WTC11 (cell line): ENCODE measurements around the gene LSM2.

Experiments
- AFF4 ChIP-seq: sonication (generic); formaldehyde crosslinking; IDR thresholded peaks from 2 replicates; pipeline ENCODE4 v1.8.1; 2023; ENCODE audit warnings: mild to moderate bottlenecking, missing genetic modification reagents, borderline replicate concordance
- E2F1 ChIP-seq: sonication (generic); formaldehyde crosslinking; IDR thresholded peaks from 2 replicates; pipeline ENCODE4 v1.8.0; 2022; ENCODE audit warnings: mild to moderate bottlenecking, missing genetic modification reagents
- JUN ChIP-seq: sonication (generic); formaldehyde crosslinking; IDR thresholded peaks from 2 replicates; pipeline ENCODE4 v1.8.0; 2023; ENCODE audit warnings: mild to moderate bottlenecking, missing genetic modification reagents
- KAT7 ChIP-seq: sonication (generic); formaldehyde crosslinking; IDR thresholded peaks from 2 replicates; pipeline ENCODE4 v1.8.1; 2023; ENCODE audit warnings: missing genetic modification reagents, mild to moderate bottlenecking, borderline replicate concordance
- NFE2L1 ChIP-seq: sonication (generic); formaldehyde crosslinking; IDR thresholded peaks from 2 replicates; pipeline ENCODE4 v1.8.1; 2023; ENCODE audit warnings: missing genetic modification reagents
- NR3C1 ChIP-seq: sonication (generic); formaldehyde crosslinking; conservative IDR thresholded peaks from 2 replicates; pipeline ENCODE4 v1.8.1; 2023; ENCODE audit warnings: low read depth, mild to moderate bottlenecking, missing genetic modification reagents
- PREB ChIP-seq: sonication (generic); formaldehyde crosslinking; IDR thresholded peaks from 2 replicates; pipeline ENCODE4 v1.8.1; 2022; ENCODE audit warnings: mild to moderate bottlenecking, missing genetic modification reagents, moderate library complexity, borderline replicate concordance
- SP1 ChIP-seq: sonication (generic); formaldehyde crosslinking; conservative IDR thresholded peaks from 2 replicates; pipeline ENCODE4 v1.8.1; 2022; ENCODE audit warnings: missing genetic modification reagents
- TCF7 ChIP-seq: sonication (generic); formaldehyde crosslinking; IDR thresholded peaks from 2 replicates; pipeline ENCODE4 v1.8.0; 2022; ENCODE audit warnings: mild to moderate bottlenecking, low read depth, missing genetic modification reagents, moderate library complexity
- ZNF263 ChIP-seq: sonication (generic); formaldehyde crosslinking; IDR thresholded peaks from 2 replicates; pipeline ENCODE4 v1.8.1; 2022; ENCODE audit warnings: low read depth, mild to moderate bottlenecking, moderate library complexity, missing genetic modification reagents
- TF ChIP-seq, protein P1 (sequence below): fragments of 200-600 bp; IDR thresholded peaks from 2 replicates; pipeline ENCODE4 v1.8.0; 2022; ENCODE audit warnings: antibody characterized with exemption
- TF ChIP-seq, protein P2 (sequence below): sonication (generic); formaldehyde crosslinking; IDR thresholded peaks from 2 replicates; pipeline ENCODE4 v1.8.1; 2023; ENCODE audit warnings: mild to moderate bottlenecking, missing genetic modification reagents, moderate library complexity

DNA sequence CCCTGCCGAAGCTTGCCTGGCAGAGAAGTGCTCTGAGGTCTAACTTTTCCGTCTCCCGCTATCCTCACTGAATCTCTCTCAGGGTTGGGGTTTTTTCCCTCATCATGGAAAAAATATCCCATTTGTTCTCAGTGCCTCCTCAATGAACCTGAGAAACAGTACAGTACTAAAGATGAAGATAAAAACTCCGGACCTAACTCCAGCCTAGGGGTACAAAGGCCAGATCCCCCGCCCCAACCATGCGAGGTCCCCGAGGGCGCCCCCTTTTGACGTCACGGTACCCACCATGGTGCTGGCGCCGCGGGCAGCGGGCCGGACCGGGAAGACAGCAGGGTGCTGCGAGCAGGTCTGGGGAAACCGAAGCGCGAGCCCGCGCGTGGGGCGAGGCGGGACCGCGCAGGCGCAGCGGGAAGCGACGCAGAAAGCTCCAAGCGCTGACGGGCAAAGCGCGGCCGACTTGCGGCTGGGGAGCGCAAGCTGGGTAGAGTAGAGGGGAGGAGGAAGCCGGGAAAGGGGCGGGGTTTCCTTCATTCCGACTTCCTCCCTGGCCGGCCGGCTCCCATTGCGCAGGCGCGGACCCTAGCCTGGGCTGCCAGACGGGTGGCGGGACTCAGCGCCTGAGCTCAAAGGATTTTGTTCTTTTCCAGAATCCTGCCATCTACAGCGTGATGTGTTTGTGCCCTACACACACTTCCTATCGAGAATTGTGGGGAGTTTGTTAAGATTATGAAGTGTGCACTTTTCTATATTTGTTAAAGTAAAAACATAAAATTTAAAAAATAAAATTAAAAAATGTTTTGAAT, at the start of gene LSM2:
- TF ChIP-seq PREB (CRISPR knock-in tag): no peak
- no peak for TF ChIP-seq AFF4 (CRISPR knock-in tag)
- TF ChIP-seq, protein P1, sequence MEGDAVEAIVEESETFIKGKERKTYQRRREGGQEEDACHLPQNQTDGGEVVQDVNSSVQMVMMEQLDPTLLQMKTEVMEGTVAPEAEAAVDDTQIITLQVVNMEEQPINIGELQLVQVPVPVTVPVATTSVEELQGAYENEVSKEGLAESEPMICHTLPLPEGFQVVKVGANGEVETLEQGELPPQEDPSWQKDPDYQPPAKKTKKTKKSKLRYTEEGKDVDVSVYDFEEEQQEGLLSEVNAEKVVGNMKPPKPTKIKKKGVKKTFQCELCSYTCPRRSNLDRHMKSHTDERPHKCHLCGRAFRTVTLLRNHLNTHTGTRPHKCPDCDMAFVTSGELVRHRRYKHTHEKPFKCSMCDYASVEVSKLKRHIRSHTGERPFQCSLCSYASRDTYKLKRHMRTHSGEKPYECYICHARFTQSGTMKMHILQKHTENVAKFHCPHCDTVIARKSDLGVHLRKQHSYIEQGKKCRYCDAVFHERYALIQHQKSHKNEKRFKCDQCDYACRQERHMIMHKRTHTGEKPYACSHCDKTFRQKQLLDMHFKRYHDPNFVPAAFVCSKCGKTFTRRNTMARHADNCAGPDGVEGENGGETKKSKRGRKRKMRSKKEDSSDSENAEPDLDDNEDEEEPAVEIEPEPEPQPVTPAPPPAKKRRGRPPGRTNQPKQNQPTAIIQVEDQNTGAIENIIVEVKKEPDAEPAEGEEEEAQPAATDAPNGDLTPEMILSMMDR: no peak
- no peak for TF ChIP-seq JUN (CRISPR knock-in tag)
- TF ChIP-seq NFE2L1 (CRISPR knock-in tag): no peak
- TF ChIP-seq, protein P2, sequence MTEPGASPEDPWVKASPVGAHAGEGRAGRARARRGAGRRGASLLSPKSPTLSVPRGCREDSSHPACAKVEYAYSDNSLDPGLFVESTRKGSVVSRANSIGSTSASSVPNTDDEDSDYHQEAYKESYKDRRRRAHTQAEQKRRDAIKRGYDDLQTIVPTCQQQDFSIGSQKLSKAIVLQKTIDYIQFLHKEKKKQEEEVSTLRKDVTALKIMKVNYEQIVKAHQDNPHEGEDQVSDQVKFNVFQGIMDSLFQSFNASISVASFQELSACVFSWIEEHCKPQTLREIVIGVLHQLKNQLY (CRISPR knock-in tag): no peak
- TF ChIP-seq KAT7 (CRISPR knock-in tag): peak; percentile 94
- peak; percentile 90 for TF ChIP-seq SP1 (CRISPR knock-in tag)
- no peak for TF ChIP-seq ZNF263 (CRISPR knock-in tag)
- TF ChIP-seq E2F1 (CRISPR knock-in tag): 0 out of 2 replicates have a peak, but pooled peaks have one; percentile 53
- TF ChIP-seq NR3C1 (CRISPR knock-in tag): no peak
- TF ChIP-seq TCF7 (CRISPR knock-in tag): no peak
